Measurements from ENCODE around the gene RBCK1. TPM values are rescaled to one million over a fixed set of nuclear protein-coding genes. Genes with fewer than 3 reads are reported as not detected.

The RBCK1 gene
- total RNA-seq, 4 donors from 2014 or later = 49.9 to 88.1 (median 52.9) TPM

DNA sequence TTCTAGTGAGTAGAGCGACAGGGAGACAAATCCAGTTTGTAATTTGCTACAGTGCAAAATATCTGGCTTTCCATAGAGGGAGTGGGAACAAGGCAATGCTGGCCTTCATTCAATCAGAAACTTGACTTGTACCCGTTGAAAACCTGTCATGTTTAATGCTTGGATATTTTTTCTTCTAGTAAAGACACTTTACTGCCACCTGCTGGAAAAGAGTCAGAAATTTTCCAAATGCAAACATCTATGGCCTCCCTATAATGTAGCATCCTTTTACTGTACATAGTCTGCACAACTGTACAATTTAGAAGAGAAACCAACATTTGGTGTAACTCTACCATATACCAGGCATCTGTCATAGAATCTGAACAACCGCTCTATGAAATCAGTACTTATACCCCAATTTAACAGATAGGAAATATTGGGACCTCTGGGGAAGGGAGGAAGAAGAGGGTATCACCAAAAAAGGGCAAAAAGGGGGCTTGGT, 70.9 kb downstream of the RBCK1 start:
- ATAC-seq (ENCODE audit: low FRiP score) = no peak
- TF ChIP-seq, protein P1, sequence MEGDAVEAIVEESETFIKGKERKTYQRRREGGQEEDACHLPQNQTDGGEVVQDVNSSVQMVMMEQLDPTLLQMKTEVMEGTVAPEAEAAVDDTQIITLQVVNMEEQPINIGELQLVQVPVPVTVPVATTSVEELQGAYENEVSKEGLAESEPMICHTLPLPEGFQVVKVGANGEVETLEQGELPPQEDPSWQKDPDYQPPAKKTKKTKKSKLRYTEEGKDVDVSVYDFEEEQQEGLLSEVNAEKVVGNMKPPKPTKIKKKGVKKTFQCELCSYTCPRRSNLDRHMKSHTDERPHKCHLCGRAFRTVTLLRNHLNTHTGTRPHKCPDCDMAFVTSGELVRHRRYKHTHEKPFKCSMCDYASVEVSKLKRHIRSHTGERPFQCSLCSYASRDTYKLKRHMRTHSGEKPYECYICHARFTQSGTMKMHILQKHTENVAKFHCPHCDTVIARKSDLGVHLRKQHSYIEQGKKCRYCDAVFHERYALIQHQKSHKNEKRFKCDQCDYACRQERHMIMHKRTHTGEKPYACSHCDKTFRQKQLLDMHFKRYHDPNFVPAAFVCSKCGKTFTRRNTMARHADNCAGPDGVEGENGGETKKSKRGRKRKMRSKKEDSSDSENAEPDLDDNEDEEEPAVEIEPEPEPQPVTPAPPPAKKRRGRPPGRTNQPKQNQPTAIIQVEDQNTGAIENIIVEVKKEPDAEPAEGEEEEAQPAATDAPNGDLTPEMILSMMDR (IDR thresholded peaks at IDR 0.05) = no peak
- no peak for DNase-seq (ENCODE audit: low spot score)

DNA sequence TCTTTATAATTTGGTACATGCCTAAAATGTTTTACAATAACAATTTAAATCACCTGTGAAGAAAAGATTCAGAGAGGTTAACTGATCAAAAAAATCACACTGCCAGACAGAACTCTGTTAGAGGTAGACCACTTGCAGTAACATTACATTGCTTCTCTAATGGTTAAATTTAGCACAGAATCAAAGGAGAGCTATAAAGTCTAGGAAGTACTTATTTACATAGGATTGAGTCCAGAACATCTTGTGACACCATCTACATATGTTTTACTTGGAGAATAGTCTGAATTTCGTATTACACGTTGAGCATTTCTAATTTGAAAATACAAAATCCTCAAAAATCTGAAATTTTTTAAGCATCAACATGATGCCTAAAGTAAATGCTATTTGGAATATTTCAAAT, 71.4 kb downstream of the RBCK1 start:
- TF ChIP-seq, protein P1 (IDR thresholded peaks at IDR 0.05) = no peak
- DNase-seq (ENCODE audit: low spot score) = no peak
- ATAC-seq (ENCODE audit: low FRiP score) = no peak

DNA sequence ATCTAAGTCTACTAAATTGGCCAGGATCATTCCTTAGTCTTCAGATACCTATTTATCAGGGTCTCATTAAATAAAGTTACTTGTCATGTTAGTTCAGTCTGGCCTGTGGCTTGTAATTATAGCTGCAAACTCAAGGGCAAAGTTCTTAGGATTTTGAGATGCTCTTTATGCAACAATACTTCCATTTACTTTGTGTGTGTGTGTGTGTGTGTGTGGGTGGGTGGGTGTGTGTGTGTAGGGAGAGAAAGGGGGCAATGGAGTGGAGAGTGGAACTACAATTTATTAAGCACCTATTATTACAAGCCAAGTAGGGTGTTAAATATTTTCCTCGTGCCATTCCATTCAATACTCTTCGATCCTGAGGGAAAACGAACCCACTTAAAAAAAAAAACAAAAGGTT, 71.9 kb downstream of the RBCK1 start:
- DNase-seq (ENCODE audit: low spot score) = no peak
- no peak for ATAC-seq (ENCODE audit: low FRiP score)
- TF ChIP-seq, protein P1 (IDR thresholded peaks at IDR 0.05) = no peak

DNA sequence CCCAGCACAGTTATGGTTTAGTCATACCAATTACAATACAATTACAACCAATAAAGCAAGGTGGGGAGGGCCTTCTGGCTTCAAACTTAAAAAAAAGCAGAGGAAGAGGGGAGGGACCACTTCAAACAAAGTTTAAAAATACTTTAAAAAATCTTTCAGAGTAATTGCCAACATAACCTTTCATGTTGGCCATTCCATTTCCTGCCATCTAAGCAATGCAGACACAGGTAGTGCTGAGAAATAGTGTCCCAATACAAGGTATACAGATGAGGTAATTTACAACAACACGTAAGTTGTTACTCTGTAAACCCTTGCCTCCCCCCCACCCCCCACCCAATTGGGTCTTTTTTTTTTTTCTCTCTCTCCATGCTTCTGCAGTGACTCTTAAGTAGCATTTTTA, 73.1 kb downstream of the RBCK1 start:
- TF ChIP-seq, protein P1 (IDR thresholded peaks at IDR 0.05) = no peak
- ATAC-seq (ENCODE audit: low FRiP score) = no peak
- DNase-seq (ENCODE audit: low spot score) = no peak

Small RNAs within 50 kb of the gene (small RNA-seq; reads per million reads assigned to genes)
- not detected for gene RF00019

Other genes starting within 250 kb of the RBCK1 start
- gene DEFB128, start 218.6 kb upstream of the RBCK1 start, total RNA-seq = not detected
- gene DEFB129, start 181.0 kb upstream of the RBCK1 start, total RNA-seq = not detected
- gene DEFB132, start 150.6 kb upstream of the RBCK1 start, total RNA-seq = 1 to 10 TPM; 1.5 to 9.2 (median 2.0) TPM
- gene C20orf96, start 117.5 kb upstream of the RBCK1 start, total RNA-seq = 1 to 10 TPM; 1.4 to 3.0 (median 1.9) TPM
- 10 to 100 TPM; 10.5 to 20.1 (median 12.6) TPM for gene ZCCHC3, start 110.7 kb upstream of the RBCK1 start, total RNA-seq
- gene SOX12, start 82.7 kb upstream of the RBCK1 start, total RNA-seq = 1 to 10 TPM; 2.0 to 3.3 (median 2.5) TPM
- 10 to 100 TPM; 12.6 to 19.1 (median 15.8) TPM for gene NRSN2, start 61.2 kb upstream of the RBCK1 start, total RNA-seq
- 10 to 100 TPM in 1 of 4 donors, 1 to 10 TPM in 3; 5.5 to 10.6 (median 6.2) TPM for gene TRIB3, start 27.5 kb upstream of the RBCK1 start, total RNA-seq
- gene TBC1D20, start 54.2 kb downstream of the RBCK1 start, total RNA-seq = 10 to 100 TPM; 37.2 to 60.6 (median 53.3) TPM
- 10 to 100 TPM; 67.3 to 94.8 (median 84.7) TPM for gene CSNK2A1, start 135.5 kb downstream of the RBCK1 start, total RNA-seq
- gene TCF15, start 202.0 kb downstream of the RBCK1 start, total RNA-seq = 10 to 100 TPM in 1 of 4 donors, 1 to 10 TPM in 3; 1.2 to 13.2 (median 2.6) TPM
- gene SRXN1, start 244.9 kb downstream of the RBCK1 start, total RNA-seq = 10 to 100 TPM; 43.4 to 62.4 (median 48.5) TPM

Measured in omental fat pad (tissue), 4 donors.